ENCODE results near the gene SLC27A1.

SLC27A1 gene

DNA sequence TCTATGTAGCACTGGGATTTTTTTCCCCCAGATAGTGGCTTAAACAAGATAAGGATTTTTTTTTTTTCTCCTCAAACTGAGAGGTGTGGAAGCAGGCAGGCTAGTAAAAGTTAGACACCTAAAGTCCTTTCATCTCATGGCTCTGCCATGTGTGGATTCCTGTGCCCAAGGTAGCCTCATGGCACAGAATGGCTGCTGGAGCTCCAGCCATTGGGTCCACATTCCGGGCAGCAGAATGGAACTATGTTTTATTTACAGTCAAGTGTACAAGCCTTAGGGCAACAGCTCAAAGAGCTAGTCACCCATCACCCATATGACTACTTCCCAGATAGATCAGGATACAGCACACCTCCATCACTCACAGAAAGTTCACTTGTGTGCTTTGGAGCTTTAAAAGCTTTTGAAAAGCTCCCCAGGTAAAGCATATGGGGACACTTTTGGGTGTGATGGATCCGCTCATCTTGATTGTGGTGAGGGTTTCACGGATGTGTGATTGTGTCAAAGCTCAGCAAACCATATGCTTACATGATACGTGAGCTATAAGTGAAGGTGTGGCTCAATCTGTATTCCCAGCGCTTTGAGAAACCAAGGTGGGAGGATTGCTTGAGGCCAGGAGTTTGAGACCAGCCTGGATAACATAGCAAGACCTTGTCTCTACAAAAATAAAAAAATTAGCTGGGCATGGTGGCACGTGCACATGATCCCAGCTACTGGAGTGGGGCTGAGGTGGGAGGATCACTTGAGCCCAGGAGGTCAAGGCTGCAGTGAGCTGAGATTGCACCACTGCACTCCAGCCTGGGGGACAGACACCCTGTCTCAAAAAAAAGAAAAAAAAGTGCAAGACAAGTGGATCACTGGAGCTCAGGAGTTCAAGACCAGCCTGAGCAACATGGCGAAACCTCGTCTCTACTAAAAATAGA is 59.2 kb downstream of the SLC27A1 start:
- no peak overlapping the region for H3K27ac ChIP-seq
- TF ChIP-seq, protein P1, sequence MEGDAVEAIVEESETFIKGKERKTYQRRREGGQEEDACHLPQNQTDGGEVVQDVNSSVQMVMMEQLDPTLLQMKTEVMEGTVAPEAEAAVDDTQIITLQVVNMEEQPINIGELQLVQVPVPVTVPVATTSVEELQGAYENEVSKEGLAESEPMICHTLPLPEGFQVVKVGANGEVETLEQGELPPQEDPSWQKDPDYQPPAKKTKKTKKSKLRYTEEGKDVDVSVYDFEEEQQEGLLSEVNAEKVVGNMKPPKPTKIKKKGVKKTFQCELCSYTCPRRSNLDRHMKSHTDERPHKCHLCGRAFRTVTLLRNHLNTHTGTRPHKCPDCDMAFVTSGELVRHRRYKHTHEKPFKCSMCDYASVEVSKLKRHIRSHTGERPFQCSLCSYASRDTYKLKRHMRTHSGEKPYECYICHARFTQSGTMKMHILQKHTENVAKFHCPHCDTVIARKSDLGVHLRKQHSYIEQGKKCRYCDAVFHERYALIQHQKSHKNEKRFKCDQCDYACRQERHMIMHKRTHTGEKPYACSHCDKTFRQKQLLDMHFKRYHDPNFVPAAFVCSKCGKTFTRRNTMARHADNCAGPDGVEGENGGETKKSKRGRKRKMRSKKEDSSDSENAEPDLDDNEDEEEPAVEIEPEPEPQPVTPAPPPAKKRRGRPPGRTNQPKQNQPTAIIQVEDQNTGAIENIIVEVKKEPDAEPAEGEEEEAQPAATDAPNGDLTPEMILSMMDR (conservative IDR thresholded peaks at IDR 0.05): no peak

DNA sequence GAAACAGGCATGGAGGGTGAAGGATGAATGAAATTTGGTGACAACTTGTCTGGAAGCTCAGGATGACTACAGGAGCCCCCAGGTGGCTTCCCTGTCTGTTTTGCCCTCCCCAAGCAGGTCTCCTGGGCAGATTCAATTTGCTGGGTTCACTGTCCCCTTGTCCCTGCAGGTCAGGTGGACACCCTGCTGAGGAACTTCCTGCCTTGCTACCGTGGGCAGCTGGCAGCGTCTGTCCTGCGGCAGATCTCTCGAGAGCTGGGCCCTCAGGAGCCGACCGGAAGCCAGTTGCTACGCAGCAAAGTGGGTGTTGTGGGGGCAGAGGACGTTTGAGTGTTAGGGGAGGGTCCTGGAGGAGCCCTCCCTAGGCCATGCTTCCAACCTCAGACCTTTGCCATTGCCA is 60.3 kb downstream of the SLC27A1 start:
- TF ChIP-seq, protein P1 (conservative IDR thresholded peaks at IDR 0.05): no peak
- no peak overlapping the region for H3K27ac ChIP-seq

DNA sequence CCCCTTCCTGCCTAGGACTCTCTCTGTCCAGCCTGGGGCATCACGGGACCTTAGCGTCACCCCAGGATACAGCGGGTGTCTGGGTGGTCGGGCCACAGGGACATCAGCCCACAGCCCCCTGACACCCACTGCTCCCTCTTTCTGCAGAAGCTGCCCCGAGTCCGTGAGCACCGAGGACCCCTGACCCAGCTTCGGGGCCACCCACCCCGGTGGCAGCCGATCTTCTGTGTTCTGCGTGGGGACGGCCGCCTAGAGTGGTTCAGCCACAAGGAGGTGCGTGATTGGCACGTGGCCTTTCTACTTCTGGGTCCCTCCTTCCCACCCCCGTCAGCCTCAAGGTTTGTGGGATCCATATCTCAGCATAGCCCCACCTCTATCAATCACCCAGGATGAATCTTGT is 61.8 kb downstream of the SLC27A1 start:
- H3K27ac ChIP-seq: no peak overlapping the region
- TF ChIP-seq, protein P1 (conservative IDR thresholded peaks at IDR 0.05): no peak

DNA sequence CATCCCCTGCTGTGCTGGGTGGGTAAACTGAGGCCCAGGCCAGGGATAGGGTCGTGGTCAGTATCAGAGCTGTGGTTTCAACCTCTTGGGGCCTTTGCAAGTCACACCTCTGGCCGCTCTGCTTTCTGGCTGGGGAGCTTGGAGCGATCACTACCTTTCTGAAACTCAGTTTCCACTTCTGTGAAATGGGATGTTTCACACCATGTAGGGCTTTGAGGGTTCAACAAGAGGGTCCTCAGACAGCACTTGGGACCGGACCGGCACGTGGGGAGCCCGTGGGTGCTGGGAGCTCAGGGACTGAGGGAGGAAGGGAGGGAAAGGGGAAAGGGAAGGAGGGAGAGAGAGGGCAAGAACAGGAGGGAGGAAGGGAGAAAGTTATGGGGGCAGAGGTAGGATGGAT is 62.2 kb downstream of the SLC27A1 start:
- TF ChIP-seq, protein P1 (conservative IDR thresholded peaks at IDR 0.05): no peak
- no peak overlapping the region for H3K27ac ChIP-seq

DNA sequence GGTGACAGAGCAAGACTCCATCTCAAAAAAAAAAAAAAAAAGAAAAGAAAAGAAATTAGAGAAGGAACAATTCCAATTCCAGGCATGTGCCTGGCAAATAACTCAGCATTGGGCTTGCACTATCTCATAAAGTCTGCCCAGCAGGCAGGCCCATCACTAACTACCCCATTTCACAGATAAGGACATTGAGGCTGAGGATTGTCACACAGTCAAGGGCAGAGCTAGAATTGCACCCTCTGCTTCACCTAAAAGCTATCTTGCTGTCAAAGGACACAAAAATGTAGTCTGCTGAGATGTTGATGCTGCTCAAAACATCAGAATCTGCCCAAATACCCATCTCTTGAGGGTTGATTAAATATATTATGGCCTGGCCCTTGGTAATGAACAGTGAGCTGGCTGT is 64.4 kb downstream of the SLC27A1 start:
- TF ChIP-seq, protein P1 (conservative IDR thresholded peaks at IDR 0.05): no peak
- no peak overlapping the region for H3K27ac ChIP-seq

DNA sequence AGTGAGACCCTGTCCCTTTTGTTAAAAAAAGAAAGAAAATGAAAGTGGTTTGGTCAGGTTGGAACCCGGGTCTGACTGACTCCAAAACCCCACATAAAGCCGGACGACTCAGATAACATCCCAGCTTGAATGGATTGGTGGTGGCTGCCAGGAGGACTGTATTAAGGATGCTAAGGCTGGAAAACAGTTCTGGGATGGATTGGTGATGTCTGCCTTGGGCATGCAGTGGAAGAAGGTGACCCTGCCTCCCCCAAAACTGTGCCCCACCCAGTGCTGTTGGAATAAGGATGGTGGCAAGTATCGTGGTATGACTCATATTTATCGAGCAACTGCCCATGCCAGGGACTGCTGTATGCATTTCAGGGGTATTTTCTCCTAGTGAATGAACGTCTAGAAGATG is 66.6 kb downstream of the SLC27A1 start:
- TF ChIP-seq, protein P1 (conservative IDR thresholded peaks at IDR 0.05): no peak
- H3K27ac ChIP-seq: no peak overlapping the region

DNA sequence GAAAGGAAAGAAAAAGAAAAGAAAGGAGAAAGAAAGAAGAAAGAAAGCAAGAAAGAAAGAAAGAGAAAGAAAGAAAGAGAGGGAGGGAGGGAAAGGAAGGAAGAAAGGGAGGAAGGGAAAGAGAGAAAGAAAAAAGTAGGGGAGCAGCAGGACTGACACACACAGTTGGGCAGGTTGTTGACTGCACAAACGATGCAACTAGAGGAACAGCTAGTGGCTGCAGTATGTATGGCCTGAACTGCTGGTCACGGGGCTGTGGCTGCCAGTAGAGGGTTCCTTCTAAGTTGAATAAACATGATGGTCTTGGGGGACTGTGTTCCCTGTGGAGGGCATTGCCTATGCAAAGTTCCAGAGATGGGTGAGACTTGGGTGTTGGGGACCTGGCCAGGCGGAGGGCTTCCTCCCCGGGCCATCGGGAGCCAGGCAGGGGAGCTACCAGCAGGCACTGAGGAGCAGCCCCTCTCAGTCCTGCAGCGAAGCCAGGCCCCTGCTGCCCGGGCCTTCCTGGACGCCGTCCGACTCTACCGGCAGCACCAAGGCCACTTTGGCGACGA is 68.4 kb downstream of the SLC27A1 start:
- TF ChIP-seq, protein P1 (conservative IDR thresholded peaks at IDR 0.05): no peak
- H3K27ac ChIP-seq: peak overlapping the region; percentile 66

All from VCaP (cell line).